ENCODE results near the gene EFNB3.

The EFNB3 gene

DNA sequence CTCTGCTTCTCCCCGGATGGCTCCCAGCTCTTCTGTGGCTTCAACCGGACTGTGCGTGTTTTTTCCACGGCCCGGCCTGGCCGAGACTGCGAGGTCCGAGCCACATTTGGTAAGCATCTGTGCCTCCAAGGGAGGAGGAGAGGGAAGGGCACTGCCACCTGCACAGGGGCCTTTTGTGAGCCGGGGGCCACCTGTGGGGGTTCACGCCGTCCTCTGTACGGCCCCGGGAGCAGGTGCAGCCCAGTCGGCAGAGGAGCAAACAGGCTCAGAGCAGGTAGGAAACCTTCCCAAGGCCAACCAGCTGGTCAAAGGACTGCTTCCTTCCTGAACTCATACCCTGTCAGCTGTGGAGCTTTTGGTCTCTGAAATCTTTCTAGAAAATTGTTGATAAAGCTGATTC is 3.3 kb upstream of the EFNB3 start:
- no peak for DNase-seq

GRCh38 chr17:7702776-7703175 is 2.2 kb upstream of the EFNB3 start:
- no peak for DNase-seq

- DNase-seq, result no peak
Measured at GRCh38 chr17:7703584-7704479, 1.2 kb upstream of the EFNB3 start.

DNA sequence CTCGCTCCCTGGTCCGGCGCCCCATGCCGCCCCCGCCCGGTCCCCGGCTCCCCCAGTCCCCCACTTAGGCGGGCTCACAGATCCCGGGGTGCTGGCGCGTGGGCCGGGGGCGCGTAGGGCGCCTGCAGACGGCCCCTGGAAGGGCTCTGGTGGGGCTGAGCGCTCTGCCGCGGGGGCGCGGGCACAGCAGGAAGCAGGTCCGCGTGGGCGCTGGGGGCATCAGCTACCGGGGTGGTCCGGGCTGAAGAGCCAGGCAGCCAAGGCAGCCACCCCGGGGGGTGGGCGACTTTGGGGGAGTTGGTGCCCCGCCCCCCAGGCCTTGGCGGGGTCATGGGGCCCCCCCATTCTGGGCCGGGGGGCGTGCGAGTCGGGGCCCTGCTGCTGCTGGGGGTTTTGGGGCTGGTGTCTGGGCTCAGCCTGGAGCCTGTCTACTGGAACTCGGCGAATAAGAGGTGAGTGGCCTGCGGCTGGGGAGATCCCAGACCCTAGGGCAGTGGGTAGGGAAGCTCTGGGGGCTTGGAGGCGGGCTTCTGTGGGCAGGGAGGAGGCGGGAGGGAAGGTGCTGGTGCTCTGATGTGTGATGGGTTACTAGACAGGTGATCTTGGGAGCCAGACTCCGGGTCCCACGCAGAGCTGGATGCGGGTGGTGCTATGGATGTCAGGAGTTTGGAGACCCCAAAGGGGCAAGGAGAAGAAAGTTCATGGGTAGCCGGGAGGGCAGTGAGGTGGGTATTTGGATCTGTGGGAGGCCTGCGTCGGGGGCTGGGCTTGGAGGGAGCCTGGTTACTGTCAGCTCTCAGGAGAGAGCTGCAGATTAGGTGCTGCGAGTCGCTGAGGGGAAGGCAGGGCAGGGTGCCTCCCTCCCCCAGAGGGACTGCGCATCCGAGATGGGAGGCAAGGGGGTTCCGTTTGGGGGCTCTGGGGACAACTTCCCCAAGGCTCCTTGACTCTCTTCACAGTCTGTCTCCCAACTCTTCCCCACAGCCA is 560 bp downstream of the EFNB3 start:
- DNase-seq, result no peak

GRCh38 chr17:7706631-7707354 is 1.8 kb downstream of the EFNB3 start:
- no peak for DNase-seq

- no peak for DNase-seq
Measured at GRCh38 chr17:7707446-7707845, 2.4 kb downstream of the EFNB3 start.

- DNase-seq, result no peak
Measured at GRCh38 chr17:7707858-7708750, 3.1 kb downstream of the EFNB3 start.

- no peak for DNase-seq
Measured at GRCh38 chr17:7709031-7709430, 4.0 kb downstream of the EFNB3 start.

DNA sequence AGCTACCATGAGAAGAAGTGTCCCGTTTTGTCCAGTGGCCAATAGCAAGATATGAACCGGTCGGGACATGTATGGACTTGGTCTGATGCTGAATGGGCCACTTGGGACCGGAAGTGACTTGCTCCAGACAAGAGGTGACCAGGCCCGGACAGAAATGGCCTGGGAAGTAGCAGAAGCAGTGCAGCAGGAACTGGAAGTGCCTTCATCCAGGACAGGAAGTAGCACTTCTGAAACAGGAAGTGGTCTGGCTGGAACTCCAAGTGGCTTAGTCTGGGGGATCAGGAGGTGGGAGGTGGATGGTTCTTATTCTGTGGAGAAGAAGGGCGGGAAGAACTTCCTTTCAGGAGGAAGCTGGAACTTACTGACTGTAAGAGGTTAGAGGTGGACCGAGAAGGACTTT is 5.3 kb downstream of the EFNB3 start:
- DNase-seq, result no peak

GRCh38 chr17:7711051-7711755 is 6.2 kb downstream of the EFNB3 start:
- no peak for DNase-seq

DNA sequence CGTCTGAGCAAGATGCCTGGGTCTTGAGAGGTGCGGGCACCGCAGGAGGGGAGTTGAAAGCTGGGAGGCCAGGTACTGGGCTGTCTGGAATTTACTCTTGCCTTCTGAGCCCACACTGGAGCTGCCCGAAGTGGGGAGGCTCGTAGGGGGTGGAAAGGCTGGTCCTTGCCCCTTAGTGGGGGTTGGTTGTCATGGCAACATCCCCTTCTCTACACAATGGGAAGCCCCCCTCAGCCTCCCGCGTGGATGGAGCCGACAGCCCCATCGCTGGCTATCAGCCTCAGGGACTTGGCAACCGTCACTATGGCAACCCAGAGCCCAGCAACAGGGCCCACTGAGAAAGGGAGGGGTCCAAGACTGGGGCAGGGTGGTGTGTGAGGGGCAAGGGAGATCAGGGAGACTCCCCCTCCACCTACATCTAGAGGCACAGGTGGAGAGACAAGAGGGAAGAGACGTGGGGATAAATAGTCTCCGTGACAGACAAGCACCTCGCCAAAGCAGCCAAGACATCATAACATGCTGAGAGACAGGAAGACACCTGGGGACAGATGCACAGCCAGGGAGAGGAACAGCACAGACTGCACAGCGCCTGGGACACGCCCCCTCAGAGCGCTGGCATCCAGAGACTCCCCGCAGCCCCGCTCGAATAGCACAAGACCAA is 7.2 kb downstream of the EFNB3 start:
- no peak for DNase-seq

DNA sequence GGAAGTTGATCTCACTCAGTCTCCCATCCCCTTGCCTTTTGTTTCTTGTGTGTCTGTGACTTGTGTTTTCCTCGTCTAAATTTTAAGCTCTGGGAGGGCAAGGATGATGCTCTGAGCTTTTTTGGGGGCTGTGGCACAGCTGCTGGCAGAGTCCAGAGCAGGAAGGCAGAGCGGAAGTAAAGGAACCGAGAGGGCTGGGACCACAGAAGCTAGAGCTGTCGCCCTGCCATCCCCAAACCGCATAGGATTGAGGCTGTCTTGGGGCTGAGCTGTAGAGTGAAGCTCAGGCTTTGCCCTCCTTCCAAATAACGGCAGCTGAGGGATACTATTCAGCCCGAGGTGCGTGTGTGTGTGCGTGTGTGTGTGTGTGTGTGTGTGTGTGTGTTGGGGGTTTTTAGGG is 8.8 kb downstream of the EFNB3 start:
- no peak for DNase-seq

GRCh38 chr17:7714721-7715594 is 10.0 kb downstream of the EFNB3 start:
- DNase-seq, result no peak

DNA sequence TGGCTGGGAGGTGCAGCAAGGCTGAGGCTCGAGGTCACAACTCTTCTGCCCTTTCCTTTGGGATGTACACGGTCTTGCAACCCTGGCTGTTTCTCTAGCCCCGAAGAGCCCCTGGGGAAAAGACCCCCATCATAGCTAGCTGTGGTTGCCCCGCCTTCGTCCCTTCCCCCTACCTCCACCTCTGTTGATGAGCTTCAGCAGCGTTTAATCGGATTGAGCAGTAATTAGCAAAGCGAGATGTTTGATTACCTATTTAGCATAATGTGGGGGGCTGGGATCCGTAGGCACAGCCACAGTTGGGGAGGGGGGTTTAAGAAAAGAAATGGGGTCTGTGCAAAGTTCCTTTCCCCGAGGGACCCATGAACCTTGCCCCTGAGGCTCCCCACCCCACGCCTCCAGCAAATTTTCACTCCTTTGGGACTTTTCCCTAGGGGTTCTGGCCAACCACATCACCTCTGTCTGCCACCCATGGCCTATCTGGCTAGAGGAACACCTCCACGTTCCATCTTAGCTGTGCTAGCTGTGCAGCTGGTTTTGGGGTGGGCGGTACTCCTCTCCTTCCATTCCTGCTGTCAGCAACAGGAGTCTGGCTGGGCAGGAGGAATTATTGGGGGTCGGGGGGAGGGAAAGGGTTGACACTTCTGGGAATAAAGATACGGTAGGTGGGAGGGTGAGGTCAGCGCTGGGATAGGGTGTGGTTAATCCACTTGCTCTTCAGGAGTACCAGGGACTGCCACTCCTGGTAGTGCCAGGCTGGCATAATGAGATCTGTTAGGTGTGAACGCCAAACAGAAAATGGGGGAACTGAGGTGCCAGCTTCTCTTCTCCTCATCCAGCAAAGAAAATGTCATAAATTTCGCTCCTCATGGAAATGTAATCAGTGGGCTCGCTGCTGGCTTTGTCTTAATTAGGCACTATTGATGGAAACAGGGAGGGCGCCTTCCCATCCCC is 11.2 kb downstream of the EFNB3 start:
- DNase-seq, result no peak

DNA sequence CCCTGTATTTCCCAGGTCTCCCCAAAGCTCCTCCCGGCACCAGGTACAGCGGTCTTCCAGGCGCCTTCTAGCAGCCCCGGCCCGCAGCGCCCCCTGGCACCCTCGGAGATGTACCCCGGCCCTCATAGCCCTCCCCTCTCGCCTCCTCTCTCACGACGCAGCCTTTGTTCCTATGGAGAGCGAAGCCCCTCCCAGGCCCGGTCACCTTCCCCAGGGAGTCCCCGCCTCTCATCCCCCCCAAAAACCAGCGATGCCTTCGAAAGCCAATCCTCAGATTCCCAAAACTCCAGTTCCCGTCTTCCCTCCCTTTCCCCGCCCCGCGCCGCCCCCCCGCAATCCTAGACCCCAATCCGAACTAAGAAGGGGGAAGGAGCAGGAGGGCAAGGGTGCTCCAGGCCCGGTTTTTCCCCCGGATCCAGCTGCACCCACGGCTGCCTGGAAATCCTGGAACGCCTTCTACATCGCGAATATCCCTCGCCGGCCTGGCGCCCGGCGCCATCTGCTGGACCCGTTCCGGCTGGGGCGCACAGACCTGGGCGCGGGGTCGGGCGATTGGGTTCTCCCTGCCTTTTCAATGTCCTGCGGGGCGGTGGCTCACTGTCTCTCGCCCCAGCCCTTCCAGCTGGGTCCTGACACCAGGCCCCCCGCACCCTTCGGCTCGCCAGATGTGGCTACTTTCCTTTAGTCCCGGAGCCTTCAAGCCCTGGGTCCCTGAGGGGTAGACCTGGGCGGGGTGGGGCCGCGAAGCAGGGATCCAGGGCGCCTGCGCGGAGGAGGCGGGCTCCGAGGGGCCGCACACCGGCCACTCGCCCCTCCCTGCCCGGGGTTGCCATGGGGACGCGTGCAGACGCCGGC is 12.1 kb downstream of the EFNB3 start, which contains the start of gene DNAH2:
DNAH2 (plus strand) TSS at position 844 of the 855 bp plus-strand sequence. CDS start 1,991 bp downstream, outside the sequence.
- peak; percentile 80 for DNase-seq

DNA sequence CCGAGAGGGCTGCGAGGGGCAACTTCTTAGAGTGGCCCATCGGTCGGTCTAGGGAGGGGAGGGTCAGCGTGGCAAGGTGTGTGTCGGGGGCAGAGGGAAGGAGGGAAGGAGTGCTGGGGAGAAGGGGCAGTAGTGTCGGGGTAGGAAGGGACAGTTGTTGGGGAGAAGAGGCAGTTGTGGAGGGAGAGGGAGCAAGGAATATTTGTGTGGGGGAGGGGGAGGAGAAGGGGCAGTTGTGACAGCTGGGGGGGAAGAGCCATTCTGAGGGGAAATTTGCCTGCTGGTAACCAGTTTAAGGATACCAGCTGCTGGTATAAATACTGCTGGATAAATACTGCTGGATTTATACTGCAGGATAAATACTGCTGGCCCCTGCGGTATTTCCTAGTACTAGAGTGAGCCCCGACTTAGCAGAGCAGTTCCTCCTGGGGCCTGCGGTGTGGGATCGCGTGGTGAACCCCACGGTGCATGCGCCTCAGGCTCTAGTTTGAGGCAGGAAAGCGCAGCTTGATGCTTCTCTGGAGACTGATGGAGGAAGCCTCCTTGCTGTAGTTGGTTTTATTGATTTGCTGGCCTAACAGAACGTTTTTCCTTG is 12.9 kb downstream of the EFNB3 start:
- peak; percentile 47 for DNase-seq

DNA sequence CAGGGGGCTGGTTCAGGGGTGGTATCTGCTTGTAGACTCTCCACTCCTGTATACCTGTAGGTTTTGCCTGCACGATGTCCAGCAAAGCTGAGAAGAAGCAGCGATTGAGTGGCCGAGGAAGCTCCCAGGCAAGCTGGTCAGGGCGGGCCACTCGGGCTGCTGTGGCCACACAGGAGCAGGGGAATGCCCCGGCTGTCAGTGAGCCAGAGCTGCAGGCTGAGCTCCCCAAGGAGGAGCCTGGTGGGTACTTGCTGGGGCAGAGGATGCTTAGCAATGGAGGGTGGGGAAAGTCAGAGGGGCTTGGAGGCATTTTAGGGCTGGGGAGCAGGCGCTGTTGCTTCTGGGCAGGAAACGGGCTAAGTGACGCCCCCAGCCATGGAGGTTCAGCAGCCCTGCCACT is 14.7 kb downstream of the EFNB3 start:
- DNase-seq, result no peak
